K562 (cell line): ENCODE results near the gene FAM83F. TPM values are rescaled to one million over a fixed set of nuclear protein-coding genes. Genes with fewer than 3 reads are reported as not detected.

Experiments used
- ATAC-seq: fragments of 200-7000 bp; cut with Tn5 transposase; 3 replicates; pipeline ENCODE4 v1.9.1; 2020; ENCODE audit warnings: moderate library complexity
- BruUV-seq: library from RNA; stranded (reverse); fragments of 400-500 nt; replicated peaks from 2 replicates; lab custom pipeline; 2021; lab: Mats Ljungman, UMichigan
- CTCF ChIA-PET: fragments of 300-600 bp; formaldehyde crosslinking; extraction: SDS; loops from one replicate; lab custom pipeline; 2021; ENCODE audit warnings: low intra/inter-chr PET ratio; lab: Yijun Ruan, JAX
- POLR2A ChIA-PET: fragments of 300-600, 350-650 bp; sonication (Branson Sonifier 250); formaldehyde crosslinking; extraction: SDS; loops from one replicate; lab custom pipeline; 2021; ENCODE audit warnings: antibody characterized with exemption, inconsistent platforms; lab: Yijun Ruan, JAX
- DNase-seq, 4 experiments: peaks; one replicate each; pipeline versions ENCODE4 v3.0.0 to v3.0.0-alpha.2; 2011 to 2018; ENCODE audit warnings: low spot score in 3 of 4, mixed read lengths in 3 of 4; ENCODE audit errors: extremely low read depth in 1 of 4
- FAIRE-seq: peaks from 2 replicates; lab custom pipeline; 2011; peaks lifted over from hg19 to GRCh38; lab: Jason Lieb, UNC
- H2AFZ ChIP-seq: 2 replicates; pipeline ENCODE4 v1.6.0; 2011; ENCODE audit warnings: low read depth, low read length, control low read depth, inconsistent platforms
- H3K27ac ChIP-seq: fragments of 200-600 bp; 3 replicates; pipeline ENCODE4 v1.8.0; 2011; ENCODE audit warnings: low read depth, mild to moderate bottlenecking, control low read depth, inconsistent platforms, low read length, moderate library complexity, mixed read lengths; ENCODE audit errors: extremely low read depth
- H3K27me3 ChIP-seq, 2 experiments: fragments of 300-600 bp in 1 of 2; 2 replicates in 1 of 2; 3 replicates in 1 of 2; pipeline versions ENCODE4 v1.6.0 to v1.8.0; 2011; ENCODE audit warnings: inconsistent platforms in 2 of 2, low read length in 2 of 2, mild to moderate bottlenecking in 1 of 2, mixed read lengths in 1 of 2, moderate library complexity in 1 of 2; ENCODE audit not compliant: control insufficient read depth in 2 of 2, insufficient read depth in 2 of 2
- H3K36me3 ChIP-seq: fragments of 300-600 bp; 3 replicates; pipeline ENCODE4 v1.8.0; 2011; ENCODE audit warnings: mild to moderate bottlenecking, low read length, inconsistent platforms; ENCODE audit not compliant: control insufficient read depth, insufficient read depth
- H3K4me1 ChIP-seq, 2 experiments: fragments of 200-600 bp in 1 of 2; replicated peaks in 1 of 2; 2 replicates in 1 of 2; 3 replicates in 1 of 2; pipeline versions ENCODE4 v1.5.1 to v1.8.0; 2011; ENCODE audit warnings: inconsistent platforms in 2 of 2, low read length in 2 of 2, mild to moderate bottlenecking in 1 of 2, mixed read lengths in 1 of 2, moderate library complexity in 1 of 2; ENCODE audit not compliant: control insufficient read depth in 2 of 2, insufficient read depth in 2 of 2
- H3K4me2 ChIP-seq: 2 replicates; pipeline ENCODE4 v1.6.1; 2011; ENCODE audit warnings: low read length, control low read depth, inconsistent platforms, mixed read lengths; ENCODE audit not compliant: insufficient read depth
- H3K4me3 ChIP-seq: fragments of 200-600 bp; sonication (generic), shearing (Covaris generic); 2 replicates; pipeline ENCODE4 v1.5.1; 2016; ENCODE audit warnings: control low read depth, inconsistent platforms
- H3K79me2 ChIP-seq: fragments of 200-600 bp; 3 replicates; pipeline ENCODE4 v1.8.0; 2011; ENCODE audit warnings: low read length, inconsistent platforms; ENCODE audit not compliant: control insufficient read depth, insufficient read depth
- H3K9ac ChIP-seq, 2 experiments: 2 replicates each; pipeline versions ENCODE4 v1.6.0 to v1.6.1; 2011; ENCODE audit warnings: low read depth in 2 of 2, low read length in 2 of 2, control low read depth in 1 of 2, inconsistent platforms in 1 of 2, mild to moderate bottlenecking in 1 of 2, mixed read lengths in 1 of 2; ENCODE audit not compliant: insufficient read depth in 1 of 2
- H3K9me1 ChIP-seq: one replicate; pipeline ENCODE4 v1.6.0; 2011; ENCODE audit warnings: inconsistent platforms, mild to moderate bottlenecking, low read length, moderate library complexity; ENCODE audit not compliant: control insufficient read depth, insufficient read depth
- H3K9me3 ChIP-seq: replicated peaks from 2 replicates; pipeline ENCODE4 v1.5.1; 2011; ENCODE audit warnings: low read depth, low read length, inconsistent platforms; ENCODE audit not compliant: control insufficient read depth, insufficient read depth
- H4K20me1 ChIP-seq: replicated peaks from 2 replicates; pipeline ENCODE4 v1.6.1; 2011; ENCODE audit warnings: low read length, inconsistent platforms, mixed read lengths; ENCODE audit not compliant: control insufficient read depth, insufficient read depth
- FOXJ3 ChIP-seq: sonication (generic); formaldehyde crosslinking; IDR thresholded peaks from 2 replicates; pipeline ENCODE4 v1.4.0; 2020; ENCODE audit warnings: mild to moderate bottlenecking, missing genetic modification reagents
- KDM4B ChIP-seq, 2 experiments: fragments of 450-650 bp in 1 of 2; sonication (generic) in 1 of 2; IDR thresholded peaks; 2 replicates each; pipeline ENCODE4 v1.6.1; 2016 to 2017; ENCODE audit warnings: borderline replicate concordance in 2 of 2, antibody characterized with exemption in 1 of 2, low read depth in 1 of 2, mild to moderate bottlenecking in 1 of 2
- RUNX1 ChIP-seq: sonication (generic); IDR thresholded peaks from 2 replicates; pipeline ENCODE4 v1.6.1; 2016; ENCODE audit warnings: antibody characterized with exemption, low read depth
- SIN3A ChIP-seq, 2 experiments: fragments of 150-350 bp in 1 of 2; IDR thresholded peaks; 2 replicates each; pipeline ENCODE4 v1.6.1; 2011 to 2016; ENCODE audit warnings: borderline replicate concordance in 2 of 2, low read depth in 2 of 2, low read length in 2 of 2, mild to moderate bottlenecking in 2 of 2, moderate library complexity in 2 of 2; ENCODE audit not compliant: control insufficient read depth in 1 of 2
- in situ Hi-C: fragments of 300-500 bp; cut with MboI; formaldehyde crosslinking; loops from 4 replicates; pipeline ENCODE4 v1.15.0; 2018; ENCODE audit warnings: inconsistent platforms, mixed read lengths
- intact Hi-C: fragments of 100-400 bp; cut with micrococcal nuclease; formaldehyde crosslinking; loops from 2 replicates; pipeline ENCODE4 v1.14.2; 2022
- polyA plus RNA-seq, 8 experiments: library from polyadenylated mRNA; depleted of rRNA in 4 of 8; stranded (reverse) in 5 of 8; unstranded in 3 of 8; fragments of >200 nt; fragmentation: Nextera tagmentation in 2 of 8; fragmentation: Illumina TruSeq in 1 of 8; extraction: Ambion mirVana in 2 of 8; extraction: Trizol in 1 of 8; gene quantifications; 2 replicates each; pipeline versions ENCODE4 v1.2.1 to v1.2.3, GENCODE V29; 2011 to 2014; ENCODE audit warnings: inconsistent platforms in 1 of 8, missing spikeins in 1 of 8
- total RNA-seq, 7 experiments: library from RNA; depleted of rRNA in 6 of 7; stranded (reverse); fragments of >200 nt in 6 of 7; fragmentation: Illumina TruSeq in 2 of 7; extraction: Trizol in 2 of 7; gene quantifications; 2 replicates each; pipeline versions ENCODE4 v1.2.1 to v1.2.3, GENCODE V29; 2011 to 2021; ENCODE audit warnings: low replicate concordance in 1 of 7

Gene FAM83F
- total and polyA plus RNA-seq, 9 of the 15 experiments (the other 6 are each of a cell fraction or from before 2014, with no cell fraction given) = under 0.01 to 0.13 (median 0.04) TPM; not detected in 1

GRCh38 chr22:40057652-40058051, 62.9 kb downstream of the FAM83F start:
- Histone ChIP-seq H3K27me3 (no peaks in the 10 kb centered on the region), H3K4me2 (no peak overlapping the region), H3K27ac (peak overlapping the region; percentile 35; the same call in 1 of the 3 replicates), H3K79me2 (peaks cover 18% of the 10 kb centered on the region), H3K4me3 (no peak overlapping the region), H3K36me3 (no peaks in the 10 kb centered on the region), H4K20me1 (peaks cover 6% of the 10 kb centered on the region; the same call in 1 of the 2 replicates), H3K9me3 (no peaks in the 10 kb centered on the region), H3K9me1 (no peaks in the 10 kb centered on the region)
- no peak for FAIRE-seq
- intact Hi-C loops = loop anchor here (5.0 kb wide), 1 partner anchor 120 kb away; the partner anchor contains the start of gene TNRC6B
- no peak for DNase-seq
- no TSS peak for BruUV-seq
- TF ChIP-seq KDM4B (IDR thresholded peaks at IDR 0.05; ENCODE audit: borderline replicate concordance in 2 of 2, low read depth in 1 of 2) = no peak
- no peak for TF ChIP-seq SIN3A (IDR thresholded peaks at IDR 0.05; ENCODE audit: borderline replicate concordance in 2 of 2, control insufficient read depth in 1 of 2, low read depth in 2 of 2, low read length in 2 of 2)
- TF ChIP-seq RUNX1 = no peak
- TF ChIP-seq FOXJ3 (CRISPR knock-in tag) = no peak
- TF ChIP-seq, all 486 proteins: peak for 0
- in situ Hi-C loops = no loop called here
- 0 out of 4 replicates have a peak overlapping the region, but pooled peaks of 1 of the 2 experiments have one; percentile 4 for H3K9ac ChIP-seq
- CTCF ChIA-PET = no interaction called here
- peaks cover 19 to 38% of the 10 kb centered on the region in 2 experiments for H3K4me1 ChIP-seq
- POLR2A ChIA-PET = interaction anchor here (0.9 to 1.0 kb wide), 2 partner anchors 9 to 14 kb away, joined by 3 to 4 read pairs; no protein-coding TSS in a partner anchor
- no peak; the same call in 2 of the 3 replicates for ATAC-seq
- no peak overlapping the region; the same call in 1 of the 2 replicates for H2AFZ ChIP-seq
